Glutamatergic neuron (in vitro differentiated cells): Measurements from ENCODE around the gene TATDN3. TPM values are rescaled to one million over a fixed set of nuclear protein-coding genes. Genes with fewer than 3 reads are reported as not detected.

Source experiments
- DNase-seq: peaks from one replicate; pipeline ENCODE4 v3.0.0; 2022
- H3K27ac Mint-ChIP-seq: one replicate; pipeline ENCODE4 v1.8.0; 2020; ENCODE audit warnings: mild to moderate bottlenecking, mixed read lengths, inconsistent platforms; ENCODE audit not compliant: unreplicated experiment
- H3K27me3 Mint-ChIP-seq: one replicate; pipeline ENCODE4 v1.8.0; 2020; ENCODE audit warnings: mild to moderate bottlenecking, moderate library complexity, mixed read lengths, inconsistent platforms; ENCODE audit not compliant: unreplicated experiment
- H3K36me3 Mint-ChIP-seq: one replicate; pipeline ENCODE4 v1.8.0; 2020; ENCODE audit warnings: mild to moderate bottlenecking, mixed read lengths, inconsistent platforms; ENCODE audit not compliant: unreplicated experiment
- H3K4me1 Mint-ChIP-seq: one replicate; pipeline ENCODE4 v1.8.0; 2020; ENCODE audit warnings: mild to moderate bottlenecking, low read depth, mixed read lengths, inconsistent platforms; ENCODE audit not compliant: unreplicated experiment
- H3K4me3 Mint-ChIP-seq: one replicate; pipeline ENCODE4 v1.8.0; 2020; ENCODE audit warnings: mild to moderate bottlenecking, mixed read lengths, inconsistent platforms; ENCODE audit not compliant: unreplicated experiment
- H3K9me3 Mint-ChIP-seq: one replicate; pipeline ENCODE4 v1.8.0; 2020; ENCODE audit warnings: mild to moderate bottlenecking, moderate library complexity, mixed read lengths, inconsistent platforms; ENCODE audit not compliant: unreplicated experiment
- CTCF ChIP-seq: fragments of 200-600 bp; sonication (generic); IDR thresholded peaks from one replicate; pipeline ENCODE4 v1.5.0; 2021; ENCODE audit not compliant: partially characterized antibody, unreplicated experiment
- total RNA-seq: library from RNA; stranded (reverse); fragmentation: NEBNext Ultra II Directional; extraction: Animal tissue kit (Norgen Biotek cat#: 25700); gene quantifications from one replicate; pipeline ENCODE4 v1.2.1, GENCODE V29; 2021; ENCODE audit not compliant: unreplicated experiment

TATDN3 gene
- total RNA-seq, 1 donor from 2014 or later = 15.8 TPM

- H3K36me3 Mint-ChIP-seq = peaks cover 11% of the 10 kb centered on the region
- no peak for DNase-seq
- no peak for TF ChIP-seq CTCF
- peaks cover 4% of the 10 kb centered on the region for H3K4me1 Mint-ChIP-seq
- H3K4me3 Mint-ChIP-seq = no peak overlapping the region
- H3K9me3 Mint-ChIP-seq = no peaks in the 10 kb centered on the region
- H3K27ac Mint-ChIP-seq = no peak overlapping the region
- H3K27me3 Mint-ChIP-seq = no peaks in the 10 kb centered on the region
Observed at GRCh38 chr1:212797681-212798080, 6.0 kb downstream of the TATDN3 start.

GRCh38 chr1:212805767-212806166, 14.1 kb downstream of the TATDN3 start:
- Mint-ChIP-seq H3K4me3 (no peak overlapping the region), H3K36me3 (peaks cover 11% of the 10 kb centered on the region), H3K4me1 (no peaks in the 10 kb centered on the region), H3K27ac (no peak overlapping the region), H3K9me3 (no peaks in the 10 kb centered on the region), H3K27me3 (no peaks in the 10 kb centered on the region)
- DNase-seq = no peak
- TF ChIP-seq CTCF = no peak

GRCh38 chr1:212814537-212815334, 23.0 kb downstream of the TATDN3 start:
- Mint-ChIP-seq H3K4me1 (no peaks in the 10 kb centered on the region), H3K36me3 (no peaks in the 10 kb centered on the region), H3K4me3 (no peak overlapping the region), H3K27me3 (no peaks in the 10 kb centered on the region), H3K9me3 (no peaks in the 10 kb centered on the region), H3K27ac (no peak overlapping the region)
- no peak for DNase-seq
- peak; percentile 16 for TF ChIP-seq CTCF

GRCh38 chr1:212816567-212817278, 25.0 kb downstream of the TATDN3 start:
- H3K36me3 Mint-ChIP-seq = no peaks in the 10 kb centered on the region
- H3K27ac Mint-ChIP-seq = no peak overlapping the region
- no peak for TF ChIP-seq CTCF
- H3K27me3 Mint-ChIP-seq = no peaks in the 10 kb centered on the region
- H3K9me3 Mint-ChIP-seq = no peaks in the 10 kb centered on the region
- H3K4me1 Mint-ChIP-seq = no peaks in the 10 kb centered on the region
- H3K4me3 Mint-ChIP-seq = no peak overlapping the region
- DNase-seq = no peak

GRCh38 chr1:212819726-212820125, 28.0 kb downstream of the TATDN3 start:
- Mint-ChIP-seq H3K27me3 (peaks cover 3% of the 10 kb centered on the region), H3K4me1 (no peaks in the 10 kb centered on the region), H3K4me3 (no peak overlapping the region), H3K36me3 (peaks cover 13% of the 10 kb centered on the region), H3K9me3 (peaks cover 5% of the 10 kb centered on the region), H3K27ac (no peak overlapping the region)
- no peak for TF ChIP-seq CTCF
- DNase-seq = no peak
